8988T (cell line): ENCODE results near the gene PIGU.
"Not testable (repeated sequence)": the region's sequence is repeated elsewhere in the genome, so short reads cannot be mapped to it uniquely, and the experiment has no call there.

ENCODE experiments used
- DNase-seq: peaks from one replicate; pipeline ENCODE4 v3.0.0; 2011

PIGU gene

DNA sequence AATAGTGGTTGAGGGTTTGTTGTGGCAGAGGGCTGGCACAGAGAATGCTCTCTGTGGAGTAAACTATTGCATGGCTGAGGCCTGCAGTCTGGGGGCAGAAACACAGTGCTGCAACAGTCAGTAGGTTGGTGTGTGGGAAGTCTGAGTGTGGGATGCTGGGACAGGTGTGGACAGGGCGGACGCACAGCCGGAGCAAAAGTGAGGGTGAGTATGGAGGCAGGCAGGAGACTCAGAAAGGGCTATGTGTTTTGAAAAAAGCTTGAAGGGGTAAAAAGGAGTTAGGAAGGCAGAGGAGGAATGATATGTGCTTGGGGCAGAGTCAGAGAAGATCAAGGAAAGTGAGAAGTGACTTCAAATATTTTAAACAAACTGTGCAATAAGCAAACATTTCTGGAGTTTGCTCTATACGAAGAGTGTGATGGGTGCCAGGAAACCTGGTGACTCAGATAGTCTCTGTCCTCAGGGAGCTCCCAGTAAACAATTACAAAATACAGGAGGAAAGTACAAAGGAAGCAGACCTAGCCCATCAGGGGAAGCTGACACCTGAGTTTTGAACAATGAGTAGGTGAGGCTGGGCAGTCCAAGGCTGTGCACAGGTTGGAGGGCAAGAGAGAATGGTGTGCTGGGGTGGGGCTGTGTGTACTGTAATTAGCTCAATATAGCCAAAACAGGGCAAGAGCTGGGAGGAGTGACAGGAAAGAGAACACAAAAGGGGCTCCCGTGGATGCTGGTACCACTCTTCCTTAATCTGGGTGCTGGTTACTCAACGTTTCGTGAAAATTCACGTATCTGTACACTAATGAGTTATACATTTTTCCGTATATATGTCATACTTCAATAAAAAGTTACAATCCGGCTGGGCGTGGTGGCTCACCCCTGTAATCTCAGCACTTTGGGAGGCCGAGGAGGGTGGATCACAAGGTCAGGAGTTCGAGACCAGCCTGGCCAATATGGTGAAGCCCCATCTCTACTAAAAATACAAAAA is 55.2 kb downstream of the PIGU start:
- no peak for DNase-seq

- DNase-seq = no peak
Observed at GRCh38 chr20:34621036-34621343, 55.9 kb downstream of the PIGU start.

DNA sequence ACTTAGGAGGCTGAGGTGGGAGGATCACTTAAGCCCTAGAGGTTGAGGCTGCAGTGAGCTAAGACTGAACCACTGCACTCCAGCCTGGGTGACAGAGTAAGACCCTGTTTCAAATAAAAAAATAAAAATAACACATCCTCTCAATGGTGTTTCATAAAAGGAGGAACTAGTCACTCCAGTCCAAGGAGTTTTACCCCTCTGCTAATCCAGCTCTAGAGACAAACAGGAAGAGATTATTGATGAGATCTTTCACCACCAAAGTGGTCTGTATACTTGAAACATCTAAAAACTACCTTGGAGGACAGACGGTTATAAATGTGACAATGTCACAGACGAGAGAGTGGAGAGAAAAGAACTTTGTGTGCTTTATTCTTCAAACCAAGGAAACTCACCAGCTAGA is 58.2 kb downstream of the PIGU start:
- no peak for DNase-seq

- not testable (repeated sequence) for DNase-seq
Observed at GRCh38 chr20:34616913-34617312, 60.0 kb downstream of the PIGU start.

DNA sequence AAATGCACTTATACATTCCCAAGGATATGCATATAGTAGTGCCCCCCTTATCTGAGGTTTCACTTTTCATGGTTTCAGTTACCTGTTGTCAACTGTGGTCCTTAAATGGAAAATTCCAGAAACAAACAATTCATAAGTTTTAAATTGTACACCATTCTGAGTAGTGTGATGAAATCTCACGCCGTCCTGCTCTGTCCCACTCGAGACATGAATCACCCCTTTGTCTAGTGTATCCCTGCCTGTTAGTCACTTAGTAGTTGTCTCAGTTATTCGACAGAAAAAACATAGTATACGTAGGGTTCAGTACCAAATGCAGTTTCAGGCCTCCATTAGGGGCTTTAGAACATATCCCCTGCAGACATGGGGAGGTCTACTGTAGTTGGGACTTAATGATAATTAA is 61.4 kb downstream of the PIGU start:
- DNase-seq = no peak

GRCh38 chr20:34611976-34612375 is 64.9 kb downstream of the PIGU start:
- not testable (repeated sequence) for DNase-seq

- no peak for DNase-seq
Observed at GRCh38 chr20:34607066-34607465, 69.8 kb downstream of the PIGU start.

DNA sequence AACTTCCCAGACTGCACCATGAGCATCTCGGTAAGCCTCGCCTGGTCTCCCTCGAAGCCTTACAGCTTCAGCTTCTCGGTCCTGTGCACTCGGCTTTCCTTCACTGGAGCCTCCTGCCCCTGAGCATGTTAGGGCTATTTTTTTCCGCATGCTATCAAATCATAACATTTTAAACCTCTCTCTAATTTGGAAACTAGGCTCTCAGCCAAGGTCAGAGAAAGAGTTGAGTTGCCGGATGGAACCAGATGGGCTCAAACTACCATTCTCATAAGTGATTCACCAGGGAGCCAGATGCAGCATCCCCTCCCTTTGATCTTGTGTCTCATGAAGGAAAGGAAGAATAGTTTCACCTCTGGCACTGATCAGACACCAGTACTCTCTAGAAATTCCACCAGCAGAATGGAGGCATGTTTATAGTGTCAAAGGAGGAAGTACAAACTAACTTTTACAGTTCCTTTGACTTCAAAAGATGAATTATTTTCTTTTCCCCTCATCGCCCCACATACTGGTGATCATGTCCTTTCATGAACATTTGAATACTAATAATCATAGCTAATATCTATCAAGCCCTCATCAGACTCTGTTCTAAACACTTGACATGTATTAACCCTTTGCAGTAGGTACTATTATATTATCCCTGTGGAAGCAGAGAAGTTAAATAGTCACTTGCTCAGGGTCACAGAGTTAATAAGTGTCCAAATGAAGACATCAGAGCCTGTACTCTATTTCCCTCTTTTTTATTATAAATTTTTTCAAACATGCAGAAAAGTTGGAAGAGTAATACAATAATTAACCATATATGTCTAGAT is 71.7 kb downstream of the PIGU start:
- DNase-seq = no peak

DNA sequence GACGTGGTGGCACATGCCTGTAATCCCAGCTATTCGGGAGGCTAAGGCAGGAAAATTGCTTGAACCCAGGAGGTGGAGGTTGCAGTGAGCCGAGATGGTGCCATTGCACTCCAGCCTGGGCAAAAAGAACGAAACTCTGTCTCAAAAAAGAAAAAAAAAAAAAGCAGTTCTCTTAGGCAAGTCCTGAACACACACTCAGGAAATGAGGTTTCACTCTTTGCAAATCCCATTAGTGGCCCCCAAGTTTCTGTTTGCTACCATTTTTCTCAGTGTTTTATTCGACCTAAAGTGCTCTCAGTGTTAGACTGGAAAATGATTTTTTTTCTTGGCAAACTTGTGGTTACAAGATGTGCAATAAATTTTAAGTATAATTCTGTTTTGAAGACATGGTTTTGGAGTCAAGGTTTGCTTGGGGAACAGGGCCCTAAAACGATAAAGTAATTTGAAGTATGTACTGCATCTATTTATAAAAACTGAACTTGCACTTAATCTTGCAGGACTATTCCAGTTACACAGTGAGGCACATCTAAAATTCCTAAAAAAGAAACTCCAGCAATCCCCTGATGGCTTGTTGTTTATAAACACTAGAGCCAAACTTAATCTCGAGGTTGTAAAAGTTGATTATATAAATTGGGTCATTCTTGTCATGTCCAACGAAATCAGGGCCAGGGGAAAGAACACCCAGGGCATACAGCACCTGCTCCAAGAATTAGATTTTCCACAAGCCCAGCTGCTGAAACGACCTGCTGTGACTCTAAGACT is 75.8 kb downstream of the PIGU start:
- no peak for DNase-seq

GRCh38 chr20:34595377-34596184 is 81.3 kb downstream of the PIGU start:
- no peak for DNase-seq

DNA sequence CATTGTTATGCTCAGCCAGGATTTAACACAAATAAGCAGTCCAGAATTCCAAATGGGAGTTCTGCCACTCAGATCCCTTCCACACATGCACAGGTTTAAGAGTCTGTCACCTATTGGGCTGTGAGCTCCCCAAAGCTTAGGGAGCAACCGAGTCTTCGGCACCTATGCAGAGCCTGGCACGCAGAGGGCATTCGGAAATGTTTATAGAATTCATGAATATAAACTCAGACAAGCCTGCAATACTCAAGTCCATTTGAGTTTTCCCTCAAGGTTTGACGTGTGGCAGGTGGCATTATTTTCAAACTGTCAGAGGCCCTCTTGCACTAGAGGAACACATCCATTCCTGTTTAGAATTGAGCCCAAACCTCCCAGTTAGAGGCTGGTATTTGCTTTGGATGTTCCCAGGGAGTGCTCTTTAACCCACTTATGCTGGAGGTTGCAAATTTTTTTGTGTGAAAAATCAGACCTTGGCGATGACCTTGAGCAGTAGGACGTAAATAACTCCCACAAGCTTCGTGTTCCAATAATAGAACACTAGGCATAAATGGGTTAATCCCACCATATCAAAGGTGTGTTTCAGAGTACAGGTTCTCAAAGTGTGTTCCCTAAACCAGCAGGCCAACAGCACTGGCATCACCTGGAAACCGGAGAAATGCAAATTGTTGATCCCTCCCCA is 90.3 kb downstream of the PIGU start:
- no peak for DNase-seq

DNA sequence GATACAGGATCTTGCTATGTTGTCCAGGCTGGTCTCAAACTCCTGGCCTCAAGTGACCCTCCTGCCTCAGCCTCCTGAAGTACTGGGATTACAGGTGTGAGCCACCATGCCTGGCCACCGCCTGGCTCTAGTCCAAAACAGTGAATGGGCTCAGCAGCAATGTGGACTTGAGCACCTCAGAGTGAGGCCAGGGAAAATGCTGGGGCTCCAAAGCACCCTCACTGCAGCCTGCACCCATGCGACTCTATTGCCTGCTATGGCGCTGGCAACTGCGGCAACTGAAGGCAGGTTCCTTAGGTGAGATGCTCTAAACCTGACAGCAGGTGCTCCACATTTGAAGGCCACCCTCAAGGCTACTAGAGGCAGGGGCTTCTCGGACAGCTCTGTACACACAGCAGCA is 91.9 kb downstream of the PIGU start:
- DNase-seq = no peak

DNA sequence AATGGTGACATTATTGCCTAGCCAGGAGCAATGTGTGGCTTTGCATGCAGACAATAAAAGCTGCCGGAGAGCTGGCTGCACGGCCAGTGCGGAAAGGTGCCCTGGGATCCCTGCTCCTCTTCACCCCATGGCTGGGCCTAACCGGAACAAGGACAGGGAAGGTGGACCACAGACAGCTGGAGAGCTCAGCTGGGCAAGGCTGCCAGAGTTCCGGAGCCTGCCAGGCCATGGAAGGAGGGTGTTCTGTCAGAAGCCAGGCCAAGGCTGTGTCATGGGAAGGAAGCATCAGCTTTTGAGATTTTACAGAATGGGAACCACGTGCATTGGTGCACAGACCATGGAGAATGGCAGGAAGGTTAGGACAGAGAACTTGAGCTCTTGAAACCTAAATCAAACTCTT is 93.3 kb downstream of the PIGU start:
- DNase-seq = no peak

GRCh38 chr20:34582911-34583310 is 94.0 kb downstream of the PIGU start:
- no peak for DNase-seq

DNA sequence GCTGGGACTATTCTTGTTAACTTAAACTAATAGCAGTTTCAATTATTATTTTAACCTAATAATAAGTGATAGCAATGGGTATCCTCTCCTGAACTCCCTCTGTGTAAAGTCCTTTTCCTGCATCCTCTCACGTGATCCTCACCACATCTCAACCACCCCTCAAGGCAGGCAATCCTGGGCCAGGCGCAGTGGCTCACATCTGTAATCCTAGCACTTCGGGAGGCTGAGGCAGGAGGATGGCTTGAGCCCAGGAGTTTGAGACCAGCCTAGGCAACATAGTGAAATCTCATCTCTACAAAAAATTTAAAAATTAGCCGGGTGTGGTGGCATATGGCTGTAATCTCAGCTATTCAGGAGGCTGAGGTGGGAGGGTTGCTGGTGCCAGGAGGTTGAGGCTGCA is 94.7 kb downstream of the PIGU start:
- DNase-seq = no peak

DNA sequence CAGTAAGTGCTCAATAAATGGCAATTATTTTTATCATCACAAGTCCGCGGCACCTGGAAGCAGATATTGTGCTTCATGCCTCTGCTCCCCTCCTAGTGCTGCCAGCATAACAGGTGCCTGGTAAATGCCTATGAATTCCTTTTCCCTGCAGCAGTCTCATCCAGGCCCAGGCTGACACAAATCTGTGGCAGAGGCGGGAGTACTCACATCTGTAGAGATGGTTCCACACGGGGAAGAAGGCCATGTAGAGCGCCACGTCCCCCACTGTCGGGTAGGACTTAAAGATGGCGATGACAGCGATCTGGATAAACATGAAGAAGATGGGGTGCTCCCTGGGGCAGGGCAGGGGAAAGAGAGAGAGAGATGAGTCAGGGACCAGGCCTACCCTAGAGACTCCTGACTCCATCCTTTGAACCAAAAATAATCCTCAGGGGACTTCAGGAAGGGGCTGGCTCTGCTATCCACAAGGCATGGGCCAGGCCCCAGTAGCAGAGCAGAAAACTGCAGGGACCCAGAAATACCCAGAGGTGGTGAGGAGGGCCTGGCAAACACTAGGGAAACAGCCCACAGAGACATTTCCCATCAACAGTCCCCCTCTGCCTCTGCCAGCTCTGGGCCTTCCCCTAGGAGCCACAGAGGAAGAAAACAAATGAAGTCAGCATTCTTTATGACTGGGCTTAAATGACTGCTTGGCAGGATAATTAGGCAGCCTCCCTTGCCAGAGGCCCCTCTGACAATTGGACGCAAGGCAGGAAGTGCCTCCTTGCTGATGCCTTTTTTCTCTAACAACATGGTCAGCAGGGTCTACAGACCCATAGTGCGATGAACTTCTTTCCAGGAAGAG is 95.3 kb downstream of the PIGU start:
- no peak for DNase-seq

GRCh38 chr20:34579979-34580940 is 96.6 kb downstream of the PIGU start:
- no peak for DNase-seq

DNA sequence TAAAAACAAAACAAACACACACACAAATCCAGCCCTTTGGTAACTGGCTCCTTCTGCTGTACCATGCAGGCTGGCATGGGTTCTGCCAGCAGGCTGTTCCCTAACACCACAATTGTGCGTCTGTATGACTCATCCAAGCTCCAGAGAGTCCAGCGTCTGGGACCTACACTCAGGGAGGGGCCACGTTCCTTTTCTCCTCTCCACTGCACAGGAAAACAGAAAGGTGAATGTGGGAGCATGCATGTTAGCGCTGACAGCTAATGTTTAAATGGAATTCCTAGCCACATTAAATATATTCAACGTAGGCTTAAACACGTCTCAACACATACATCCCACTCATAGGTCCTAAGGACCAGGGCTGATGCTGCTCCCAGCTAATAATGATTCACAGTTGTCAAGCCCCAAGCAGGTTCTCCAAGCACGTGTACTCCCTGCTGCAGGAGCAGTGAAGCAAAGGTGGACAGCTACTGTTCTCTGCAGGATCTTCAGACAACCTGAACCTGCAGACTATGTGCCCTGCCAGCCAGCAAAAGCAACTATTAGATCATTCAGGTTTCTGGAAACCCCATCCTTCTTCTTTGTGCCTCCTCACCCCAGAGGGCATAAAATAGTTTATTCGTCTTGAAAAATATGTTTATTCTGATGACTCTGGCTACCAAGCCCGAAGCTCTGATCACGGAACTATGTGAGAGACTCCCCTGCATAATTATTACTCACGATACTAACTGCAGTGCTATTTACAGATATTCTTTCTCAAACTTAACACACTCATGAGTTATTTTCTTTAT is 97.5 kb downstream of the PIGU start:
- DNase-seq = no peak

GRCh38 chr20:34578521-34578920 is 98.4 kb downstream of the PIGU start:
- DNase-seq = no peak
